GM15510 (cell line): ENCODE data around the gene COPS6.
A peak's percentile ranks its signal among the peaks of the same experiment; 100 is the strongest.

Experiments used
- POLR2A ChIP-seq: IDR thresholded peaks from 3 replicates; pipeline ENCODE4 v1.6.1; 2011; ENCODE audit warnings: borderline replicate concordance; ENCODE audit not compliant: insufficient read length; ENCODE audit errors: extremely low read depth

COPS6 gene

GRCh38 chr7:100126239-100126930, 37.6 kb downstream of the COPS6 start:
- TF ChIP-seq POLR2A, result no peak

- TF ChIP-seq POLR2A, result peak; percentile 76
These were observed 38.4 kb downstream of the COPS6 start, which contains the start of gene MBLAC1 for GRCh38 chr7:100126931-100127865. TSS of gene MBLAC1 (plus strand) at chr7:100126967. CDS start at chr7:100127396, 429 bp downstream.

GRCh38 chr7:100127866-100128636, 39.3 kb downstream of the COPS6 start:
- TF ChIP-seq POLR2A, result no peak

- TF ChIP-seq POLR2A, result no peak
These were observed 39.8 kb downstream of the COPS6 start for GRCh38 chr7:100128637-100128963.

- TF ChIP-seq POLR2A, result no peak
These were observed 42.1 kb downstream of the COPS6 start for GRCh38 chr7:100130608-100131453.

GRCh38 chr7:100132126-100132525, 43.4 kb downstream of the COPS6 start:
- TF ChIP-seq POLR2A, result no peak

- TF ChIP-seq POLR2A, result no peak
These were observed 44.0 kb downstream of the COPS6 start for GRCh38 chr7:100132697-100133151.

- TF ChIP-seq POLR2A, result no peak
These were observed 49.3 kb downstream of the COPS6 start for GRCh38 chr7:100137851-100138760.

GRCh38 chr7:100141555-100141949, 52.8 kb downstream of the COPS6 start:
- TF ChIP-seq POLR2A, result no peak
